Upper lobe of left lung (tissue), 4 donors: ENCODE measurements around the gene NUP153.

ENCODE experiments used
- CTCF ChIP-seq, 6 experiments: fragments of 450-650 bp in 4 of 6; fragments of 200-600 bp in 2 of 6; sonication (generic) in 2 of 6; IDR thresholded peaks; one replicate each; pipeline ENCODE4 v1.5.1; 2016 to 2019; ENCODE audit warnings: antibody characterized with exemption in 6 of 6
- POLR2AphosphoS5 ChIP-seq, 2 donors: sonication (generic); formaldehyde crosslinking; IDR thresholded peaks; one replicate each; pipeline ENCODE4 v1.5.1; 2017; ENCODE audit warnings: antibody characterized with exemption in 2 of 2

DNA sequence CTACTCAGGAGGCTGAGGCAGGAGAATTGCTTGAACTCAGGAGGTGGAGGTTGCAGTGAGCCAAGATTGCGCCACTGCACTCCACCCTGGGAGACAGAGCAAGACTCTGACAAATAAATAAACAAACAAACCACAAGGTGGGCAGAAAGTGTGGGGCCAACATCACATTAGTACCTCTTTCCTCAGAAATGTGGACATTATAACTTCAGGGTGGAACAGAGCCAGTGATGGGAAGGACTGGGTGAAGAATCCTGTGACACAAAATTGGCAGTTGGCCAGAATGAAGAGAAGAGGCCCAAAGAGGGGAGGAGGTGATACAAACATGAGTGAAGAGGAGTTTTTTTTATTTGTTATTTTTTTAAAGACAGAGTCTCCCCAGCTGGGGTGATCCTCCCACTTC is 50.6 kb downstream of the NUP153 start:
- TF ChIP-seq CTCF (IDR thresholded peaks at IDR 0.05) (no peak), POLR2AphosphoS5 (IDR thresholded peaks at IDR 0.05) (no peak)
